CD4-positive, alpha-beta T cell treated with Interleukin-2 at 100 ng/mL for 4 hours (primary cell): Measurements from ENCODE around the gene CDH7.

Source experiments
- DNase-seq: peaks from one replicate; pipeline ENCODE4 v3.0.0-alpha.2; 2020; ENCODE audit warnings: low spot score

CDH7 gene

DNA sequence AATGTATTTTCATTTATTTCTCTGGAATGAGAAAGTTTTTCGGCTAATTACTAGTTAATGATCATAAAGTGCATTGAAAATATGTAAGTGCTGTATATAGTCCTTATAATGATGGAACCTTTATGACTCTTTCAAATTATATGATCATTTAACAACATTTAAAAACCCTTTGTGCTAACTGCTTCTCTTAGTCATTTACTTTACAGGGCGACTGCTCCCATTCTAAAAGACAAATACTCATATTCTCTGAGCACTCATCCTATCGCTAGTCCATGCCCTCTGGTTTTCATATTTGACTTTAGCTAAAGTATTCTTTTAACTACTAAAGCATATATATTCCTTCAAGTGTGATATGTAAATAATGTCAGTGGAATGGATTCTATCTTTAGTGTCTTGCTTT is 168.2 kb downstream of the CDH7 start:
- DNase-seq = no peak

DNA sequence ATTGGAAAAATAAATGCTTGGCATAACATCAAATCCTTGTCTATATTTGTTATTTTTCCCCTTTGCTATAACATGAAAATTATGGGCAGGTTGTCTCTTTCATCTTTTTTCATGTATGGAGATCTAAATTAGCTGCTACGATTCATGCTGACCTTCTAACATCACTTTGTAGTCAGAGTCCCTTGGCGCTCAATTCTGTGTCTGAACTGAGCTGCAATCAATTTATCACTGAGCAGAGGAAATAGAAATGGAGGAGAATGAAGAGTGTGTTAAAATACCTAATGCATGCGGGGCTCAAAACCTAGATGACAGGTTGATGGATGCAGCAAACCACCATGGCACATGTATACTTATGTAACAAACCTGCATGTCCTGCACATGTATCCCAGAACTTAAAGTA is 168.9 kb downstream of the CDH7 start:
- DNase-seq = no peak

DNA sequence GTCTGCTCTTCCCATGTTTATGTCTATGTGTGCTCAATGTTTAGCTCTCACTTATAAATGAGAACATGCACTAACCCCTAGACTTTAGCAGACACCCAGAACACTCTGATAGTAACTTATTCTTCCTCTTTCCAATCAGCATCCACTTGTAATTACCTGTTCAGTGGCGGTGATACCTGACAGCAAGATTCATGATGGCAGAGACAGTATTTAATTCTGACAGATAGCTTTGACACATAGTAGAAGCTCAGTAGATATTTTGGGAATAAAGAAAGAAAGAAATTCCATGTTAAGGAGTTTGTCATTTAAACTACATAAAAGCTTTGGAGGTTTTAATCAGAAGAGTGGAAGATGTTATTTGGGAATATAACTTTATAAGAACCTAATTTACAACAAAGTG is 171.3 kb downstream of the CDH7 start:
- no peak for DNase-seq

DNA sequence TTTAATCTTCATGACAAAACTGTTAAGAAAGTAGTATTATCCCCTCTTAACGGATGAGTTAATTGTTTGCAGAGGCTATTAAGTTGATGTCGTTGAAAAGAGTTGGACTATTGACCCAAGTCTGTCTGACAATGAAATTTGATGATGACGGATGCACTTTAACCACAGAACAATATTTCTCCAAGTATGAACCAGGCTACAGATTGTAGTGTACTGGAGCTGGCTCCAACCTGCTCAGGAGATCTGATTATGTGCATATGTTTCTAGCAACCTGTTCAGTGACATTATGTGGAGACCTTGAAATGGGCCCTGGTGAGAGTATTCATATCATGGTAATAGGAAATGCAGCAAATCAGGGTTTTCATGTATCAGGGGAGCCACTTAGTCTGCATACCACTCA is 174.1 kb downstream of the CDH7 start:
- no peak for DNase-seq

DNA sequence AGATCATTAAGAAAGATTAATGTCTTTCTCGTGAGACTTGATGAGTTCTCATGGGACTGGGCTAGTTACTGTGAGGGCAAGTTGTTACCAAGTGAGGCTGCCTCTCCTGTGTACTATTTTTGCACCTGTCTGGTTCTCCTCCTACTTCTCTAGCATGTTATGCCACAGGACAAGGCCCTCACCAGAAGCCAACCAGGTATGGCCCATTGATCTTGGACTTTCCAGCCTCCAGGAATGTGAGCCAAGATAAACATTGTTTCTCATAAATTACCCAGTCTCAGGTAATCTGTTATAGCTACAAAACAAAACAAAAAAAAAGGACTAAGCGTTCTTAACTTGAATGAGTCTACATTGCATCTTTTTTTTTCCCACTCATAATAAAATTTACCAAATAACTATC is 184.1 kb downstream of the CDH7 start:
- no peak for DNase-seq

DNA sequence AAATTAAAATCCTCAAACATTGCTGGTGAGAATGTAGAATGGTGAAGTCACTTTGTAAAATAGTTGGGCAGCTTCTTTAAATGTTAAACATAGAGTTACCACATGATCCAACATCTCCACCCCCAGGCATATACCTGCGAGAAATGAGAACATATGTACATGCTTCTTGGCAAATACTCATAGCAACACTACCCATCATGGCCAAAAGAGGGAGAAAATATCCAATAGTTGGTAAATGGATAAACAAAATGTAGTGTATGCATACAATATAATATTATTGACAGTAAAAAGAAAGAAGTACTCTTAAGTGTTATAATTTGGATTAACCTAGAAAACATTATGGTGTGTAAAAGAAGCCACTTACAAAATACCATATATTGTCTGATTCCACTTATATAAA is 185.9 kb downstream of the CDH7 start:
- DNase-seq = no peak

DNA sequence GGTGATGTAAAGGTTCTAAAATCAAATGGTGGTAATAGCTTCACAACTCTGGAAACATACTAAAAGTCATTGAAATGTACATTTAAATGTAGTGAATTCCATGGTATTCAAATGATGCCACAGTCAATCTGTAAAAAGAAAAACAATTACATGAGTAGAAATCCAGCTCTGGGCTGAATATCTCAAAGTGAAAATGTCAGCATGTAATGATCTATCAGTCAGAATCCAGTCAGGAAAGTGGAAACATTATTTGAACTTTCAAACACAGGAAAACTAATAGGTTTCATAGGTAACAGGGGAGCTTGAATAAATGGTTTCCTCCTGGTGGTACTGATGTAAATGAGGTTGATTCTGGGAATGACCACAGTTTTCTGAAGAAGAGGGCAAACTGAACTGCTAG is 186.4 kb downstream of the CDH7 start:
- no peak for DNase-seq

DNA sequence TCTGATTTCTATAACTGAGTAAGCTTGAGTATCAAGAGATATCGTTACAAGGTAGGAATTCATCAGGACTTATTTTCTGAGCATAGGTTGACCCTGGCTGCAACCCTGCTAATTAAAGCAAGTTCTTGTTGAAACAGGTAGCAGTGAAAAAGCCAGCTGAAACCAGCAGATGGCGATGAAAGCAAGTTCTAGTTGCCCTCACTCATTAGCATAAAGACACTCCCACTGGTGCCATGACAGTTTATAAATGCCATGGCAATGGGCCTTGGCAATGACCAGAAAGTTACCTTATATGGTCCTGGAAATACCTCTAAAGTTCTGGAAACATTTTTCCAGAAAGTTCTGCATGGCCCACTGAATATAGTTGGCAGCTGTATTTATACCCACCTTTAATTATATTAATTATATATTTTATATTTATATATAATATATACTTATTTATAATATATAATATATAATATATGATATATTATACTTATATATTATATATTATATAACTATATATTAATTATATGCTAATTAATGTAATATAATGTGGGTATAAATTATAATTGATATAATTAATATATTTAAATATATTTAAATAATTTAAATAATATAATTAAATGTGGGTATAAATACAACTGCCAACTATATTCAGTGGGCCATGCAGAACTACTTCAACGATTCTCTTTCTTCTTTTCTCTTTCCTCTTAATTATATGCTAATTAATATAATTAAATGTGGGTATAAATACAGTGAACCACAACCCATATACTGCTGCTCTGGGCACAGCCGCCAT is 188.0 kb downstream of the CDH7 start:
- DNase-seq = no peak
